Hematopoietic multipotent progenitor cell (in vitro differentiated cells): Measurements from ENCODE around the gene FPR2. TPM values are rescaled to one million over a fixed set of nuclear protein-coding genes. Genes with fewer than 3 reads are reported as not detected.

Source experiments
- DNase-seq, 3 donors: peaks; one replicate each; pipeline ENCODE4 v3.0.0-alpha.2; 2011 to 2015; ENCODE audit warnings: low read depth in 2 of 3, low spot score in 2 of 3
- total RNA-seq: library from RNA; depleted of rRNA; stranded (reverse); fragments of >200 nt; gene quantifications from one replicate; pipeline ENCODE4 v1.2.3, GENCODE V29; 2012

FPR2 gene
- total RNA-seq, 1 donor: 0.54 TPM

DNA sequence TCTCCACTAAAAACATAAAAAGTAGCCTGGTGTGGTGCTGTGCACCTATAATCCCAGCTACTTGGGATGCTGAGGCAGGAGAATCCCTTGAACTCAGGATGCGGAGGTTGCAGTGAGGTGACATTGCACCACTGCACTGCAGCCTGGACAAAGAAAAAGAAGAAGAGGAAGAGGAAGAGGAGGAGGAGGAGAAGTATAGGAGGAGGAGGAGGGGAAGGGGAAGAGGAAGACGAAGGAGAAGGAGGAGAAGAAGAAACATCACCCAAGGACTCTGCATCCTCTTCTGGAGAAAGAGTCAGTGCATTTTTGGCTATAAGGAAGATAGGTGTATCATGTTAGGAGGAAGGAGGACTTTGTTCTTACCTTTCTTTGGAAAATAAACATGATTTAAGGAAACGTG, 21.0 kb downstream of the FPR2 start:
- no peak for DNase-seq

DNA sequence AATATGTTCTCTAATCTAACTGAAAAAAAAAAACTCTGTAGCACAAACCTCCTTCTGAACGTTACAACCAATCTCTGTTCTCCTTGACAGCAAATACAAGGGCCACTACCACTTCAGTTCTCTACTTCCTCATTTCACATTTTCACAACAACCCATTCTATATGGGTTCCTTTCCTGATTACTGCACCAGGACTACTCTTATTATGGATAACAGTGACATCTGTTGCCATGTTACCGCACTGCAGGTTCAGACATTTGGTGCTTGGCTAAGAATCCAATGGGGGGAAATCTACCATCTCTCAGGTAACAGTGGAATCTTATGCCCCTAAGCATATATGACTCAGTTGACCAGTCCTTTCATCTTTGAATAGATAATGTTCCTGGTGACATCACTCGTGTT, 22.4 kb downstream of the FPR2 start:
- DNase-seq: peak in 2 of 3 donors; percentile 64 to 86

DNA sequence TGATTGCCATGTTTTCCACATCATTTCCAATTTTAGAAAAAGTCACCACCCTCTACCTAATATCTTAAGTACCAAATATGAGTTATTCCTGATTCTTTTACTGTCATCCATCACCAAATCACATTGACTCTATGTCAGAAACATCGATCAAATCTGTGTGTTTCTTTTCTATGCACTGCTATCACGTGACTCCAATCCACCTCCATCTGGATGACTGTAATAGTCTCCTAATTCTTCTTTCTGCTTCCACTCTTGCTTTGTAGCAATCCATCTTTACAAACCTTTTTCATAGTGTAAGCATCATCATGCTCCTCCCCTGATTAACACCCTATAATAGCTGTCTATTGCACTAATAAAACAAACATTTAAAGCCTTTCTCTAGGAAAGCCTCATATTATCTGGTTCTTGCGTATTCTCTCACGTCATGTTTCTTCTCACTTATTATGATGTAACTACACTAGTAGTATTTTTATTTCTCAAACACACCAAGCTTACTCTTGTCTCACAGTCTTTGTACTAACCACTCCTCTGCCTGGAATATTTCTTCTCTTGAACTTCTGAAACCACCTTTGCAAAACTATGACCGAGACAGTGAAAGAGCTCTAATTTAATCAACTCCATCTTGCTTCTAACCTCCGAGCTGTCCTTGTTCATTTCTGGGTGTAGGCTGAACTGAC, 23.3 kb downstream of the FPR2 start:
- DNase-seq: no peak

DNA sequence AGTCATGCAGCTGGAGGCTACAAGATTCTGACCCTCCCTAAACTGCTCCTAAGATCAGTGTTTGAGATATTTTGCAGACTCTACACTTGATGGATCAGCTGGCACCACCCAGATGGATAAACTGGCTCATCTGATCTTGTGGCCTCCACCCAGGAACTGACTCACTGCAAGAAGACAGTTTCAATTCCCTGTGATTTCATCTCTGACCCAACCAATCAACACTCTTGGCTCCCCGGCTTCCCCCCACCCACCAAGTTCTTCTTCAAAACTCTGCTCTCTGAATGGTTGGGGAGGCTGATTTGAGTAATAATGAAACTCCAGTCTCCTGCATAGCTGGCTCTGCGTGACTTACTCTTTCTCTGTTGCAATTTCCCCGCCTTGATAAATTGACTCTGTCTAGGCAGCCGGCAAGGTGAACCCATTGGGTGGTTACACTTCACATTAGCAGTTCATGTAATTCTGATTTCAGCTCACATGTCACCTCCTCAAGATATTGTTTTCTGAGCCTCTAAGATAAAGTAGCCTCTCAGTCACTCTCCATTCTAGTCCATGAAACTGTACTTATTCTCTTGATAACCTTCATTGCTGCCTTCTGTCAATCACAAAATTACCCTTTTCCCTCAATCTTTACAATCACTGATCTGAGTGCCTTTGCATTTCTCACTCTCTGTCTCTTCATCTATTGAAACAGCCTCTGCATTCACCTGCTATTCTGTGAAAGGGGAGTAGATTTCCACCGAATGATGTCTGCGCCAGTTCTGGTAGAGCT, 24.1 kb downstream of the FPR2 start:
- DNase-seq: no peak

DNA sequence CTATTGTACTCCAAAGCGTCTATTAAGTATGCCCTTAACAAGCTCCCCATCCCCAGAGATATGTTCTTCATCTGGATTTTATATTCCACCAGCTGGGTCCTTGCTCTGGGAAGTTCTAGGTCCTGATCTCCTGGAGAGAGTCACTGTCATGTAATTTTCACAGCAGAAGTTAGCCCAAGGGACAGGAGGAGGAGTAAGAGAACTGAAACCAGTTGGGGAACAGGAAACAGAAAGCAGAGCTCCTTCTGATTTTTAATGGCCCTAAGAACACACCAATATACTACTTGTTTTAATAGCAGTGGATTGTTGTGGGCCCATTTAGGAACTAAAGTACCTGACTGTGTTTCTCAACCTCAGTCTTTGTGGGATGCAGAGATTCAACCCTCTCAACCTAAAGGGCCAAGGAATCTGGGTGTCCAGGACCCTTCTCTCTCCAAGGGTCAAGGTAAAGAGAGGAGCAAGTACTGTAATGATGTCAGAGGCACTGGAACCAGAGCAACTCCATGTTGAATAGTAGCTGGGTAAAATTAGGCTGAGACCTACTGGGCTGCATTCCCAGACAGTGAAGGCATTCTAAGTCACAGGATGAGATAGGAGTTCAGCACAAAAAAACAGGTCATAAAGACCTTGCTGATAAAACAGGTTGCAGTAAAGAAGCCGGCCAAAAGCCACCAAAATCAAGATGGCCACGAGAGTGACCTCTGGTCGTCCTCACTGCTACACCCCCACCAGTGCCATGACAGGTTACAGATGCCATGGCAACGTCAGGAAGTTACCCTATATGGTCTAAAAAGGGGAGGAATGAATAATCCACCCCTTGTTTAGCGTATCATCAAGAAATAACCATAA, 25.9 kb downstream of the FPR2 start:
- no peak for DNase-seq

DNA sequence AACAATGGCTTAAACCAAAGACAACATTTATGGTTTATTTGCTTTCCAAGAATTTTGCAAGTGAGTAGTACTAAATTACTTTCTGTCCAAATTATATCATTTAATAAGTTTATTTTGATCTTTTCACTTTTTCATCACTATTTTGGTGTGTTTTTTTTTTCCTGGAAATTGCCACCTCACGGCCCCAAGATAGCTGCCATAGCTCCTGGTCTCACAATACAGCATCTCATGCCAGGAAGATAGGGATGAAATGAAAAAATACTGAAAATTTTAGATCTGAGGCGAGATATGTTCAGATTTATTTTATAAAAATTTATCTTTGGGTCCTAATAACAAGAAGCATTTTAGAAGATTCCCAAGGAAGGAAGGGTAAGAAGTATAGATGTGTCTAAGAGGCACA, 27.0 kb downstream of the FPR2 start:
- no peak for DNase-seq

DNA sequence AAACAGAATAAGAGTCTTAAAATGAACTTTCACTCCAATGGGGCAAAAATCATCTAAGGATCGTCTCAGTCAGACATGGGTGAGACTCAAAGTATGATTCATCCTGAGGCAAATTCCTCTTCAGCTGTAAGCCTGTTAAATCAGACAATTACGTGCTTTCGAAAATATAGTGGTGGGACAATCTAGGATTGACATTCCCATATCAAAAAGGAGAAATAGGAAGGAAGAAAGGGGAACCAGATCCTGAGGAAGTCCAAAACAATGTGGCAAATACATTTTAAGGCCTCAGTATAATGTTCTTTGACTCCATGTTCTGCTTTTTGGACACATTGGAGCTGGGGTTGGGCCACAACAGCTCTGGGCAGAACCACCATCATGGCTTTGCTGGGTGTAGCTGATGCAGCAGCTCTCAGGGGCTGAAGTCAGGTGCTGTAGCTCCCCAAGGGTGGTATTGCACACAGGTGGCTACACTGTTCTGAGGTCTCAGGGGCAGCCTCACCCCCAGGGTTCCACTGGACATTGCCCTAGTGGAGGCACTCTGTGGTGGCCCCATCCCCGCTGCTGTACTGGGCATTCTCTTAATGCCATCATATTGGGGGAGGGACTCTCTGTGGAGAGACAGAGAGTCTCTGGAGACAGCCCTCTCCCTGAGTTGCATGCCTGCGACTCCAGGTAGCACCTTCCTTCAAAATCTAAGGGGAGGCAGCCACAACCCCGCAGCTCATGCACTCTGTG, 28.2 kb downstream of the FPR2 start:
- no peak for DNase-seq

DNA sequence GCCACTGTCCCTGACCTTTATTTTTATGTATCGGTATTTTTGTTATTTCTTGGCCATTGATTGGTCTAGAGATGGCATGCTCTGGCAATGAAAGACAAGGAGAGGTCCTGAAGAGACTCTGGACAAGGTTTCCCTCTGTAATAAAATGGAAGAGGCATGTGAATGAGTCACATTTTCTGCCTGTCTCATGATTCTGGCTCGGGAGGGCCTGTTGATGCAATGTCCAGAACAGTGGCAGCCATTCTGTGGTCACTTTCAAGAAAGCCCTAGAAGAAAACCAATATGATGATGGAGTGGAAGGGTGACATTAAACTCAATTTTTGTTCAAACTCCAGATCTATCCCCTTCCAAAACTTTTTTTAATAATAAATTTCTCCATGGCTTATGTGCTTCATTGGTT, 32.0 kb downstream of the FPR2 start:
- DNase-seq: no peak

DNA sequence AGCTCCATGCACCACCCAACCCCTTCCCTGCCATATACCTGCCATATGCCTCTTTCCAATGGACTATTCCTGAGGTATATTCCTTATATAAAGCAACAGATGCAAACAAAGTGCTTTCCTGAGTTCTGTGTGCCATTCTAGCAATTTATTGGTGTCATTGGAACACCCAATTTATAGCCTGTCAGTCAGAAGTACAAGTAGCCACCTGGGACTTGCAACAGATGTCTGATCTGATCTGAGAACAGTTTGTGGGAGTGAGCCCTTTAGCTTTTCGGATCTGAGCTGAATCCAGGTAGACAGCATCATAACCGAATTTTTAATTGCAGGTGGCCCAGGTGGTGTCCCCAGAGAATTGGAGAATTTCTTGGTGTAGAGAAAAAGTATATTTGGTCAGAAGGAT, 33.0 kb downstream of the FPR2 start:
- no peak for DNase-seq

DNA sequence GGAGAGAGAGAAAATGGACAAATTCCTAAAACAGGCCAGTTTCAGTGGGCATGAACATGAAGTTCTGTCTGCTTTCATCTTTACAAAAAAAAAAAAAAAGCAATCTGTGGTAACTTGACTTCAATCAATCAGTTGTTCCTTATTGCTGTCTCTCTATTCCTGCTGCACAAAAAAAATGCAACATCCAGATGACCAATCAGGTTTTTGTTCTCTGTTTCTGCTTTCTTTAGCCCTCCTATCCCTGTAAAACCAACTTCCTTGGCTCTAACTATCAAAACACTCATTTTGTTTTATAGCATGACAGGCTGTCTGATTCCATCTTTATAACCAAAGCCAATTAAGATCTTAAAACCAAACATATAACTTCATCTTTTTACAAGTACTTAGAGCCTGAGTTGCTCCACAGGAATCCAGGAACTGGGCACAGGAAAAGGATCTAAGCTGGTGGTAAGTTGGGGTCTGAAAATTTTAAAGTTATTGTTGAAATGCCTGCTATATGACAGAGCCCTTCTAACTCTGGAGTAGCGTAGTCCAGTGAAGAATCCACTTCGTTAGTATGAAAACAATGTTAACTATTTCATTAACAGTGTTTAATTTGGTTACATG, 34.0 kb downstream of the FPR2 start, which contains the start of gene FPR3:
TSS of gene FPR3 (plus strand) at position 273 of the 606 bp plus-strand sequence. CDS start 28,592 bp downstream, outside the sequence.
- no peak for DNase-seq

DNA sequence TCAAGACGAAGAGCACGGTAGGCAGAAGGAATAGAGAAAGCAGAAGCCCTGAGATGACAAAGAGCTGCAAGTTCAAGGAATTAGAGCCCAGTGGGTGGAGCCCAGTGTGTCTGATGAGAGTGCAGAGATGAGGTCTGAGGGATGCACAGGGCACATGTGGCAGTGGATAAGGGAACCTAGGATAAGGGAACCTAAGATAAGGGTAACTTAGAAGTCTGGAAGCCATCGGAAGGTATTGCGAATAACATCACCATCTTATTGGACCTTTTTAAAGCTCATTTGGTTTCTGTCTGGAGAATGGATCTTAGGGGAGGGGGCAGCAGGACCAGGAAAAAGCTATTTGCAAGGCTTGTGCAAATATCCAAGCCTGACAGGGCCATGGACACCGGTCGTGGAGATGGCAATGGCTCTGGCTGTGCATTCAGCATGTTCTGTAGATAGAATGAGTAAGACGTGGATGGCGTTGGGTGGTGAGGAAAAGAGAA, 35.3 kb downstream of the FPR2 start:
- DNase-seq: no peak

DNA sequence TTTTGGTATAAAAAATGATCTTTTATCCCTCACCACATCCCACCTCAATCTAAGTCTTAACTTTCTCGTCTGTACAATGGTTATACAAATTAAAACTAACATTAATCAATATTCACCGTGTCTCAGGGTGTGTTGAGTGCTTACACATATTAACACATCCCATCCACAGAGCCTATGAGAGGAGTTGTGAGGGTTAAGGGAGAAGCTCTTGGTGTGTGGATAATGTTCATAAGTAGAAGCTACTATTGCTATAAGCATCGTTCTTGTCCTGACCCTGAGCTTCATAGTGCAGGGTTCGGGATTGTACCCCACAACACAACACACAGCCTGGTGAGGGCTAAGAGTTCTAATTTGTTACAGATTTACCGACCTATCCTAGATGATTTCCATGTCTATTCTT, 36.5 kb downstream of the FPR2 start:
- DNase-seq: no peak

DNA sequence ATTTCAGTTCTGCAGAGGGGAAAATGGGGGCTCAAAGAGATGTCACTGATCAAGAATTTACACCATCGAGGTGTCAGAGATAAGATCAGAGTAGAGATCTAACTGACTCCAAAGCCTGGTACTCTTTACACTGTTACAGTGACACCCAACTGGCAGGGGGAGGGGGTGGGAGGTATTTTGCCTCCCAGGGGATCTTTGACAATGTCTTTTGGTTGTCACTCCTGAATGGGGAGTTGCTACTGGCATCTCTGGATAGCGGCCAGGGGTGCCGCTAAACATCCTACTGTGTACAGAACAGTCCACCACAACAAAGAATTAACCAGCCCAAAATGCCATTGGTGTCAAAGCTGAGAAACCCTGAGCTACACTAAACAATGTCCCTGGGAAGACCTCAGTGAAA, 37.1 kb downstream of the FPR2 start:
- no peak for DNase-seq

DNA sequence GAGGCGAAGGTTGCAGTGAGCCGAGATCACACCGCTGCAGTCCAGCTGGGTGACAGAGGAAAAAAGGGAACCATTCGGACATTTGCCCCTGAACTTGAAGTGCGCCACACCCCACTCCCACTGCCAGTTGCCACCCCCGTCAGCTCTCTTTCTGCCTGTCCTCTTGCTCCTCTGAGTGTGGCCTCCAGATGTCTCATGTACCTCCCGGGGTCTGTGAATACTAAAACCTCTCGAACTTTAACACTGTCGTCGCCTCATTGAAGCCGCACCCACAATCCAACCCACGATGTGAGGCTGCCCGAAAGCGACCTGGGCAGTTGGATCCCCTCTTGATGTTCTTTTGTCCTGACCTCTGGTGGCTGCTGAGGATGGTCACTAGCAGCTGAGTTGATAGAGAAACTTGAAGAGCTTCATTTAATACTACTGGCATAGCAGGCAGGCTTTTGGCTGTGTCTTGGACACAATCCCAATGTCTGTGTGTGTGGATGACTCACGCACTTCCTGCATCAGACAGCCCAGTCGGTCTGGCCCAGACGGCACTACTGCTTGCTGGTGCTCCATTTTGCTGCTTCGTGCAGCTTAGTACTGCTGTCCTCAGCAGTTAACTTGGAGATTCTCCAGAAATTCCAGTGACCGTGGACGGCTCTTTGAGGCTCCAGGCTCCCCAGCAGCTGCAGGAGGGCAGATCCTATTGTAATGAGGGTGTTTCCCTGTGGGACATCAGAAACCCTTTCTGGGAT, 38.2 kb downstream of the FPR2 start:
- DNase-seq: peak in 2 of 3 donors; percentile 60 to 69

DNA sequence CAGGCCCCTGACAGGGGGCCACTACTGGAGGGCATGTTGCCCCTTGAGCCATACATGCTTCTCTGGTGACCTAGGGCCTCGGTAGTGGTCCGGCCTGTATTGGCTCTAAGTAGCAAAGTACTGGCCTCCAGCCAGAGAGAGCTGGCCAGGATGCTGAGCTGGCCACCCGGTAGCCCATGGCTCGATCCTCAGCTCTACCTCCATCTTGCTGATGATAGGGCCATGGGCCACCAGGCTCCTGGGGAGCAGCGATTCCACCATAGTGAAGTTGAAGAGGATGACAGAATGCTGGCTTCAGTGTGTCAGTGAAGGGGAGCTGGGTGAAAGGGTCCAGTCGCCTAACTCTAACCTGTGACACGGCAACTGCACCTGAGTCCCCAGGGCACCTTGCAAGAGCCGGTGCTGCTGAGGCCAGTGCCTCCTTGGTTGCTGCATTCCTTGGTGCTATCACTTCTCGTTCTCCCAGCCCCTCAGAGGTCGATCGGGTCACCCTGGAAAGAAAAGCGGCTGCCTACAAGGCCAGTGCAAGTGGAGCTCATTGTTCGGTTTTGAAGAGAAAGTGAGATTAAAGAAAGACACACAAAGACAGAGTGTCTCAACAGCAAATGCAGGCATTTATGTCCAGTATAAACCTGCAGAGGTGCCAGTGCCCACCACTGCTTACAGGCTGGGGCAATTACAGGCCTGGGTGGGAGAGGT, 38.9 kb downstream of the FPR2 start:
- no peak for DNase-seq

DNA sequence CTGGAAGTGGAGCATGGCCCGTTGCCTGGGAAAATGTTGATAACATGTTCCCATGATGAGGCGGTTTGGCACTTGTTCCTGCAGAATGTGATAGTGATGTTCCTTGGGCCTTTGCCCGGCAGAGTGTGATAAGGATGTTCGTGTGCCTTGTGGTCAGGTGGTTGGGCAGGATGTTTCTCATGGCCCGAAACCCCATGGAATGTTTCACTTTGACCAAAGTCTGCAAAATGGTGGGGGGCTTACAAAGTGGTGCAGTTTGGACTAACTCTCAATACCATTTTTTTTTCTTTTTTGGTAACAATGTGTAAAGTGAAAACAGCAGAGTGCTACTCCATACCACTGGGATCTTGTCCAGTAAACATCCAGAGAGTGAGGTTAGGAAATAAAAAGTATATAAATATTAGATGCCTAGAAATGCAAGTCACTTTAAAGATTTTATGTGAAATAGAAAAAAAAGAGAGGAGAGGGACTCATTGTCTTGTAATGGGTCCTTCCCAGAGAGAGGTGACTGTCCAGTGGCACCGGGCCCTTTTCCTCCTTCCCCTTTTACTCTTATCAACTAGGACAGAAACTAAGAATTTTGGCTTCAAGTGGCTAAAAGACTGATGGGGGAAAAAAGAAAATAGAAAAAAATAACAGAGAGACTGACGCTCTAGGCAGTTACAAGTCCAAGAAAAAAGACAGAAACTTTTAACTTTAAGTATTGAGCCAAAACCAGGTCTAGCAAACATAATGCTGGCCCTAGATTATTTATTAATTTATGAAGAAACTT, 39.7 kb downstream of the FPR2 start:
- peak in 2 of 3 donors; percentile 16 to 22 for DNase-seq

DNA sequence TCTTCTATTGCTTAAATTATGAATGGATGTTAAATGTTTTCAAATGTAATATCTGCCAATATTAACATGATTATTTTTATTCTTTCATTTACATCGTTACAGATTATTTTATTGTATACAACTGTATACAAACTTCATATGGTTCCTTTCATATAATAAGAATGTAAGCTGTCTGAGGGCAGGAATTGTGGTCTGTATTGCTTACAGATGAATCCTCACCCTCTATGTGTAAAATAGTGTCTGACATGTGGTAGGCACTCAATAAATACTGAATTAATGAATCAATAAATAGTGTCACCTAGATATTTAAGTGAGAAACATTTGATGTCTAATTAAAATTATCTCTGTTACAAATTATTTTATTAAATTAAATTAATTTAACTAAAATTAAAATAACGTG, 41.8 kb downstream of the FPR2 start:
- no peak for DNase-seq

DNA sequence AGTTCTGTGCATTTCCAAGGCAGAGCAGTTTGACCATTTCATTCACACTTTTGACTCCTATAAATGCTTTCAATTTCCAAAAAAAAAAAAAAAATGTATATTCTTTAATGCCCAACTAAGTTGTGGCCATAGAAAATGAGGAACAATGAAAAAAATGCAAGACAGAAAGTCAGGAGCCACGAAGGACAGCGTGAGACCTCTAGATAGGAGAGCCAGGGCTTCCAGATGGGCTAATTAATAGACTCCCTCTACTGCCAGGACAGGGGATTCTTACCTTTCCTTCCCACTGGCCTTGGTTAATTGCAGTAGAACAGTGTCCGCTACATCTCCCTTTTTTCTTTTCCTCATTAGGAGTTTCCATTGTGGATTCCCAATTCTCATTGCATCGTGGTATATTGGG, 42.5 kb downstream of the FPR2 start:
- DNase-seq: peak in 1 of 3 donors; percentile 7
